ENCODE measurements around the gene SNCA. TPM values are rescaled to one million over a fixed set of nuclear protein-coding genes. Genes with fewer than 3 reads are reported as not detected.
A peak's percentile ranks its signal among the peaks of the same experiment; 100 is the strongest.

The SNCA gene
- total RNA-seq, 6 experiments from 2014 or later = 0.43 to 5.1 (median 1.0) TPM

- no peaks in the 10 kb centered on the region for H3K9me3 ChIP-seq
- WGBS (ENCODE audit: insufficient coverage, low coverage, low lambda C conversion rate, missing lambda C conversion rate) = 83% methylated on average over 1 of the region's 1 CpG
- intact Hi-C loops (cut with DNase I) = no loop called here
- DNase-seq (no peak), ATAC-seq (no peak)
- no peak overlapping the region for H3K27ac ChIP-seq
- H3K4me1 ChIP-seq = no peaks in the 10 kb centered on the region
- no peaks in the 10 kb centered on the region for H3K36me3 ChIP-seq
- TF ChIP-seq CTCF (IDR thresholded peaks at IDR 0.05) (no peak), POLR2A (IDR thresholded peaks at IDR 0.05) (no peak)
- no peaks in the 10 kb centered on the region for H3K27me3 ChIP-seq
- no peak overlapping the region for H3K4me3 ChIP-seq
These were observed 34.2 kb upstream of the SNCA start for GRCh38 chr4:89871211-89871610.

GRCh38 chr4:89868999-89869589, 32.1 kb upstream of the SNCA start:
- no peaks in the 10 kb centered on the region for H3K36me3 ChIP-seq
- H3K4me1 ChIP-seq = no peaks in the 10 kb centered on the region
- WGBS (ENCODE audit: insufficient coverage, low coverage, low lambda C conversion rate, missing lambda C conversion rate) = 32% methylated on average over 2 of the region's 2 CpGs
- DNase-seq (no peak), ATAC-seq (no peak)
- H3K27ac ChIP-seq = no peak overlapping the region
- intact Hi-C loops (cut with DNase I) = no loop called here
- TF ChIP-seq POLR2A (IDR thresholded peaks at IDR 0.05) = no peak
- peak; percentile 15 to 42 (median 39) for TF ChIP-seq CTCF (IDR thresholded peaks at IDR 0.05)
- H3K9me3 ChIP-seq = no peaks in the 10 kb centered on the region
- H3K4me3 ChIP-seq = no peak overlapping the region
- H3K27me3 ChIP-seq = no peaks in the 10 kb centered on the region

- no peaks in the 10 kb centered on the region for H3K36me3 ChIP-seq
- no peaks in the 10 kb centered on the region for H3K4me1 ChIP-seq
- no peak for DNase-seq
- no peak for ATAC-seq
- intact Hi-C loops (cut with DNase I) = no loop called here
- TF ChIP-seq CTCF (IDR thresholded peaks at IDR 0.05) (no peak), POLR2A (IDR thresholded peaks at IDR 0.05) (no peak)
- H3K27ac ChIP-seq = no peak overlapping the region
- H3K4me3 ChIP-seq = no peak overlapping the region
- H3K9me3 ChIP-seq = no peaks in the 10 kb centered on the region
- no peaks in the 10 kb centered on the region for H3K27me3 ChIP-seq
These were observed 31.3 kb upstream of the SNCA start for GRCh38 chr4:89868276-89868675.

DNA sequence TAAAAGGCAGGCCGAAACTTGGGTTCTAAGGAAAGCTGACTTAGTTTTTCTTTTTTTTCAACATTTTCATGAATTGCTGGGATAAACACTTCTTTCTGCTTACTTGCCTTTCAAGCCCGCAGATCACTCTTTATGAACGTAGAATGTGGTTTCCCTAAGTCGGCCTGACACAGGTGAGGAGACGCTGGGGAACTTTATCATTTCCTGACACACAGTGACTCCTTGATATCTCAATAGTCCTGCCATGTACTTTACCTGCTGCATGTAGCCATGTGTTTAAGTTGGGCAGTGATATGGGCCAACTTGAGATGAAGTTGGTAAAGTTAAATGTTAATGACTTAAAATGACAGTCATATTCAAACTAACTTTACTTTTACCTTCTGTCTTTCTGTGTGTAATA, 26.6 kb upstream of the SNCA start:
- Histone ChIP-seq H3K27me3 (no peaks in the 10 kb centered on the region), H3K4me1 (no peaks in the 10 kb centered on the region), H3K36me3 (no peaks in the 10 kb centered on the region), H3K4me3 (no peak overlapping the region), H3K9me3 (no peaks in the 10 kb centered on the region), H3K27ac (no peak overlapping the region)
- DNase-seq (no peak), ATAC-seq (no peak)
- 49% methylated on average over 5 of the region's 5 CpGs for WGBS (ENCODE audit: insufficient coverage, low coverage, low lambda C conversion rate, missing lambda C conversion rate)
- intact Hi-C loops (cut with DNase I) = no loop called here
- TF ChIP-seq CTCF (IDR thresholded peaks at IDR 0.05) (no peak), POLR2A (IDR thresholded peaks at IDR 0.05) (no peak)

GRCh38 chr4:89860971-89861370, 24.0 kb upstream of the SNCA start:
- H3K9me3 ChIP-seq = no peaks in the 10 kb centered on the region
- intact Hi-C loops (cut with DNase I) = no loop called here
- WGBS (ENCODE audit: insufficient coverage, low coverage, low lambda C conversion rate, missing lambda C conversion rate) = 79% methylated on average over 5 of the region's 5 CpGs
- H3K27ac ChIP-seq = no peak overlapping the region
- H3K4me3 ChIP-seq = no peak overlapping the region
- ATAC-seq = no peak
- no peak for TF ChIP-seq CTCF (IDR thresholded peaks at IDR 0.05)
- no peak for TF ChIP-seq POLR2A (IDR thresholded peaks at IDR 0.05)
- no peaks in the 10 kb centered on the region for H3K4me1 ChIP-seq
- DNase-seq = no peak
- H3K36me3 ChIP-seq = no peaks in the 10 kb centered on the region
- no peaks in the 10 kb centered on the region for H3K27me3 ChIP-seq
